Fibroblast of lung (primary cell): Measurements from ENCODE around the gene SORBS1.

Experiments used
- EZH2 ChIP-seq: IDR thresholded peaks from 2 replicates; pipeline ENCODE4 v1.5.1; 2012; ENCODE audit warnings: low read length, control low read depth, mild to moderate bottlenecking; ENCODE audit errors: missing control alignments
- TF ChIP-seq, protein P1 (sequence below), 2 donors: IDR thresholded peaks in 1 of 2; conservative IDR thresholded peaks in 1 of 2; 1 replicate in 1 of 2; 2 replicates in 1 of 2; pipeline ENCODE4 v1.5.1; 2011 to 2012; ENCODE audit warnings: low read length in 2 of 2, control low read depth in 1 of 2, inconsistent platforms in 1 of 2, low read depth in 1 of 2, mild to moderate bottlenecking in 1 of 2

GRCh38 chr10:95304976-95305375 is 256.2 kb downstream of the SORBS1 start:
- TF ChIP-seq, protein P1, sequence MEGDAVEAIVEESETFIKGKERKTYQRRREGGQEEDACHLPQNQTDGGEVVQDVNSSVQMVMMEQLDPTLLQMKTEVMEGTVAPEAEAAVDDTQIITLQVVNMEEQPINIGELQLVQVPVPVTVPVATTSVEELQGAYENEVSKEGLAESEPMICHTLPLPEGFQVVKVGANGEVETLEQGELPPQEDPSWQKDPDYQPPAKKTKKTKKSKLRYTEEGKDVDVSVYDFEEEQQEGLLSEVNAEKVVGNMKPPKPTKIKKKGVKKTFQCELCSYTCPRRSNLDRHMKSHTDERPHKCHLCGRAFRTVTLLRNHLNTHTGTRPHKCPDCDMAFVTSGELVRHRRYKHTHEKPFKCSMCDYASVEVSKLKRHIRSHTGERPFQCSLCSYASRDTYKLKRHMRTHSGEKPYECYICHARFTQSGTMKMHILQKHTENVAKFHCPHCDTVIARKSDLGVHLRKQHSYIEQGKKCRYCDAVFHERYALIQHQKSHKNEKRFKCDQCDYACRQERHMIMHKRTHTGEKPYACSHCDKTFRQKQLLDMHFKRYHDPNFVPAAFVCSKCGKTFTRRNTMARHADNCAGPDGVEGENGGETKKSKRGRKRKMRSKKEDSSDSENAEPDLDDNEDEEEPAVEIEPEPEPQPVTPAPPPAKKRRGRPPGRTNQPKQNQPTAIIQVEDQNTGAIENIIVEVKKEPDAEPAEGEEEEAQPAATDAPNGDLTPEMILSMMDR (conservative IDR thresholded peaks at IDR 0.05 in 1 of 2, IDR thresholded peaks at IDR 0.05 in 1 of 2; ENCODE audit: low read depth in 1 of 2, low read length in 2 of 2): no peak
- no peak for TF ChIP-seq EZH2
